ENCODE results near the gene ERC2. TPM values are rescaled to one million over a fixed set of nuclear protein-coding genes. Genes with fewer than 3 reads are reported as not detected.

Gene ERC2
- total and polyA plus RNA-seq, 2 of the 8 experiments (the other 6 are each of a cell fraction or from before 2014, with no cell fraction given): 16.4 to 22.8 TPM

GRCh38 chr3:55609230-55609827 lies 858.9 kb downstream of the ERC2 start:
- no peaks in the 10 kb centered on the region for H3K79me1 ChIP-seq (ENCODE audit: low read depth, low read length)
- H3K27ac ChIP-seq (ENCODE audit: low read depth, low read length): no peak overlapping the region
- no peak overlapping the region for H4K8ac ChIP-seq (ENCODE audit: extremely low read depth, insufficient read depth, low read length)
- peak in 1 of 2 experiments; percentile 68 for DNase-seq (ENCODE audit: low read depth in 1 of 2, low spot score in 2 of 2)
- no peak overlapping the region for H4K91ac ChIP-seq (replicated peaks; ENCODE audit: insufficient read length, low read length)
- peaks cover 3 to 7% (median 6%) of the 10 kb centered on the region in 4 experiments; a peak in 5 of 7 replicates for H3K4me1 ChIP-seq (replicated peaks in 1 of 4; ENCODE audit: control insufficient read depth in 3 of 4, insufficient read depth in 4 of 4, low read length in 3 of 4)
- H3K4me2 ChIP-seq (ENCODE audit: insufficient read depth in 1 of 2, low read depth in 2 of 2, low read length in 2 of 2): no peak overlapping the region
- H2BK20ac ChIP-seq (ENCODE audit: low read length): no peak overlapping the region
- no peak overlapping the region for H3K4me3 ChIP-seq (ENCODE audit: extremely low read depth in 1 of 4, insufficient read depth in 2 of 4, low read depth in 3 of 4, low read length in 4 of 4)
- H3K23me2 ChIP-seq (ENCODE audit: low read depth, low read length): no peaks in the 10 kb centered on the region
- no peak overlapping the region for H2AFZ ChIP-seq (ENCODE audit: low read length)
- no peaks in the 10 kb centered on the region for H4K20me1 ChIP-seq (replicated peaks in 1 of 2; ENCODE audit: control insufficient read depth in 1 of 2, insufficient read depth in 2 of 2, low read length in 2 of 2)
- FAIRE-seq: peak; percentile 84
- no peak overlapping the region for H3K23ac ChIP-seq (ENCODE audit: insufficient read length)
- no peaks in the 10 kb centered on the region for H3K27me3 ChIP-seq (replicated peaks in 1 of 4; ENCODE audit: control insufficient read depth in 3 of 4, extremely low read depth in 1 of 4, insufficient read depth in 3 of 4, low read length in 3 of 4)
- ChIA-PET CTCF (ENCODE audit: partially characterized antibody) (interaction anchor here (0.7 to 3.2 kb wide), 26 partner anchors 9 to 886 kb away, joined by 3 to 23 read pairs (median 4); no protein-coding TSS in a partner anchor), POLR2A (ENCODE audit: partially characterized antibody) (no interaction called here)
- no peak overlapping the region for H2BK15ac ChIP-seq (ENCODE audit: low read length)
- no peak overlapping the region for H3K14ac ChIP-seq (ENCODE audit: insufficient read length)
- H3K4ac ChIP-seq (replicated peaks; ENCODE audit: insufficient read length, low read depth, low read length): no peak overlapping the region
- no peak overlapping the region for H3K56ac ChIP-seq (replicated peaks; ENCODE audit: insufficient read length, low read depth, low read length)
- H3K36me3 ChIP-seq (ENCODE audit: control insufficient read depth in 2 of 4, insufficient read depth in 4 of 4, low read length in 3 of 4): no peaks in the 10 kb centered on the region; a peak in 1 of 8 replicates
- WGBS, 2 experiments (ENCODE audit: extremely low coverage in 1 of 2, insufficient coverage in 1 of 2, insufficient read length in 1 of 2, insufficient replicate concordance in 2 of 2, low coverage in 1 of 2, low lambda C conversion rate in 2 of 2, missing lambda C conversion rate in 1 of 2): 78% methylated on average over 10 of the region's 10 CpGs; no CpG with 5 or more reads in 1 of the 2 experiments
- H3K9ac ChIP-seq (replicated peaks in 1 of 4; ENCODE audit: extremely low read depth in 1 of 4, low read depth in 3 of 4, low read length in 3 of 4): no peak overlapping the region
- no peak overlapping the region for H3K18ac ChIP-seq (ENCODE audit: extremely low read depth, low read length)
- no peaks in the 10 kb centered on the region for H3K9me3 ChIP-seq (ENCODE audit: insufficient read depth in 2 of 2, low read depth in 1 of 2, low read length in 1 of 2)
- H2BK5ac ChIP-seq (ENCODE audit: low read depth, low read length): no peak overlapping the region
- H3K79me2 ChIP-seq (ENCODE audit: control insufficient read depth in 1 of 2, insufficient read depth in 2 of 2, low read length in 2 of 2): no peaks in the 10 kb centered on the region
- no peak overlapping the region for H2BK120ac ChIP-seq (replicated peaks; ENCODE audit: low read depth, low read length)
- H4K5ac ChIP-seq (ENCODE audit: insufficient read length, low read depth, low read length): no peak overlapping the region
- H2AK5ac ChIP-seq (ENCODE audit: low read depth, low read length): no peak overlapping the region
- no peak overlapping the region for H2BK12ac ChIP-seq (ENCODE audit: low read depth, low read length)
- TF ChIP-seq E2F6 (IDR thresholded peaks at IDR 0.05) (peak; percentile 49; the same call in 1 of the 2 replicates), POU5F1 (IDR thresholded peaks at IDR 0.05; ENCODE audit: low read depth, low read length) (no peak), CHD2 (IDR thresholded peaks at IDR 0.05; ENCODE audit: low read length) (no peak), MAFK (IDR thresholded peaks at IDR 0.05; ENCODE audit: low read depth, low read length) (no peak), SIN3A (conservative IDR thresholded peaks at IDR 0.05 in 1 of 2, IDR thresholded peaks at IDR 0.05 in 1 of 2; ENCODE audit: low read depth in 1 of 2, low read length in 2 of 2) (no peak), NRF1 (IDR thresholded peaks at IDR 0.05; ENCODE audit: low read depth, low read length) (no peak), TBP (IDR thresholded peaks at IDR 0.05; ENCODE audit: low read depth, low read length) (no peak), KDM4A (IDR thresholded peaks at IDR 0.05; ENCODE audit: low read depth, low read length, severe bottlenecking) (no peak), SP1 (IDR thresholded peaks at IDR 0.05; ENCODE audit: low read depth, low read length) (0 out of 2 replicates have a peak, but pooled peaks have one; percentile 43)
- TF ChIP-seq, protein P1, sequence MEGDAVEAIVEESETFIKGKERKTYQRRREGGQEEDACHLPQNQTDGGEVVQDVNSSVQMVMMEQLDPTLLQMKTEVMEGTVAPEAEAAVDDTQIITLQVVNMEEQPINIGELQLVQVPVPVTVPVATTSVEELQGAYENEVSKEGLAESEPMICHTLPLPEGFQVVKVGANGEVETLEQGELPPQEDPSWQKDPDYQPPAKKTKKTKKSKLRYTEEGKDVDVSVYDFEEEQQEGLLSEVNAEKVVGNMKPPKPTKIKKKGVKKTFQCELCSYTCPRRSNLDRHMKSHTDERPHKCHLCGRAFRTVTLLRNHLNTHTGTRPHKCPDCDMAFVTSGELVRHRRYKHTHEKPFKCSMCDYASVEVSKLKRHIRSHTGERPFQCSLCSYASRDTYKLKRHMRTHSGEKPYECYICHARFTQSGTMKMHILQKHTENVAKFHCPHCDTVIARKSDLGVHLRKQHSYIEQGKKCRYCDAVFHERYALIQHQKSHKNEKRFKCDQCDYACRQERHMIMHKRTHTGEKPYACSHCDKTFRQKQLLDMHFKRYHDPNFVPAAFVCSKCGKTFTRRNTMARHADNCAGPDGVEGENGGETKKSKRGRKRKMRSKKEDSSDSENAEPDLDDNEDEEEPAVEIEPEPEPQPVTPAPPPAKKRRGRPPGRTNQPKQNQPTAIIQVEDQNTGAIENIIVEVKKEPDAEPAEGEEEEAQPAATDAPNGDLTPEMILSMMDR (IDR thresholded peaks at IDR 0.05; ENCODE audit: control extremely low read depth in 1 of 3, insufficient read depth in 1 of 3, low read depth in 1 of 3, low read length in 3 of 3): peak; percentile 65 to 80 (median 75)

Measured in H1 (cell line).